ENCODE results near the gene DHRS4L2.
"Not testable (repeated sequence)": the region's sequence is repeated elsewhere in the genome, so short reads cannot be mapped to it uniquely, and the experiment has no call there.

Gene DHRS4L2

GRCh38 chr14:24042746-24043145, 54.0 kb downstream of the DHRS4L2 start:
- no peaks in the 10 kb centered on the region for H3K27me3 ChIP-seq (ENCODE audit: insufficient read depth, low read length)
- no CpG with 5 or more reads among the region's 5 CpGs for WGBS (ENCODE audit: extremely low coverage, insufficient coverage, insufficient read length)
- H2AFZ ChIP-seq (ENCODE audit: insufficient read depth, low read length, poor library complexity), result no peak overlapping the region
- H3K4me1 ChIP-seq (ENCODE audit: control insufficient read depth in 1 of 2, insufficient read depth in 2 of 2, low read length in 2 of 2), result no peaks in the 10 kb centered on the region
- H3K4me2 ChIP-seq (ENCODE audit: low read length), result no peak overlapping the region
- H2BK5ac ChIP-seq (ENCODE audit: low read depth, low read length, poor library complexity), result no peak overlapping the region
- no peaks in the 10 kb centered on the region for H3K36me3 ChIP-seq (ENCODE audit: control insufficient read depth in 1 of 2, insufficient read depth in 2 of 2, low read length in 2 of 2)
- no peaks in the 10 kb centered on the region for H3K79me1 ChIP-seq (ENCODE audit: low read length)
- H2BK120ac ChIP-seq (ENCODE audit: insufficient read depth, low read length, poor library complexity), result no peak overlapping the region
- H4K8ac ChIP-seq (ENCODE audit: low read depth, low read length), result no peak overlapping the region
- no peak overlapping the region for H3K18ac ChIP-seq (ENCODE audit: low read length)
- no peak overlapping the region for H3K23ac ChIP-seq (ENCODE audit: low read length)
- H3K4ac ChIP-seq (ENCODE audit: low read depth, low read length), result no peak overlapping the region
- no peak overlapping the region for H4K91ac ChIP-seq (ENCODE audit: low read depth, low read length)
- no peak overlapping the region for H3K4me3 ChIP-seq (ENCODE audit: low read depth, low read length)
- H3K27ac ChIP-seq (ENCODE audit: low read depth, low read length), result no peak overlapping the region
- no peaks in the 10 kb centered on the region for H3K79me2 ChIP-seq (ENCODE audit: control insufficient read depth, insufficient read depth, low read length, poor library complexity)
- H4K12ac ChIP-seq (ENCODE audit: low read depth, low read length), result no peak overlapping the region
- DNase-seq, result no peak
- no peaks in the 10 kb centered on the region for H3K9me3 ChIP-seq (ENCODE audit: insufficient read depth, low read depth, low read length)
- no peak overlapping the region for H3K14ac ChIP-seq (ENCODE audit: low read length)
- H2BK12ac ChIP-seq (ENCODE audit: low read length), result no peak overlapping the region
- no peak overlapping the region for H2AK5ac ChIP-seq (ENCODE audit: low read length)
- no peak overlapping the region for H3K9ac ChIP-seq (ENCODE audit: low read length)

DNA sequence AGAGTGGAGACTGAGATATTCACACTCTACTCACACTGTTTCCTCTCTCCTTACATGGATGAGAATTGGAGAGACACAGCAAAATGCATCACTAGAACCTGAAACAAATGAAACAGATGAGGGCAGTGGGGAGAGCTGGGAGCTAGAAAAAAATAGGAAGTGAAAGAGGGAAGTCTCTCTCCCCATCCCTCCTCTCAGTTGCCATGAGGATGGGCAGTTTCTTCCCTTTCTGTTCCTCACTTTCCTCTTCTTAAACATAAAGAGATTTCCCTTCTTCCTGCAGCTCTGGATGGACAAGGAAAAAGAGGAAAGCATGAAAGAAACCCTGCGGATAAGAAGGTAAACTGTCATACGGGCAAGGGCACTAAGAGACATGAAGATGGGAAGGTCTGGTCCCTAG, 60.3 kb downstream of the DHRS4L2 start:
- H3K4ac ChIP-seq (ENCODE audit: low read depth, low read length), result not testable (repeated sequence)

GRCh38 chr14:24050753-24051152, 62.0 kb downstream of the DHRS4L2 start:
- not testable (repeated sequence) for H3K4me3 ChIP-seq (ENCODE audit: low read depth, low read length); H3K14ac ChIP-seq (ENCODE audit: low read length); H3K9me3 ChIP-seq (ENCODE audit: insufficient read depth, low read depth, low read length); H3K27me3 ChIP-seq (ENCODE audit: insufficient read depth, low read length); H3K18ac ChIP-seq (ENCODE audit: low read length); H2AFZ ChIP-seq (ENCODE audit: insufficient read depth, low read length, poor library complexity); H2AK5ac ChIP-seq (ENCODE audit: low read length); H3K4me2 ChIP-seq (ENCODE audit: low read length); H4K12ac ChIP-seq (ENCODE audit: low read depth, low read length); H3K79me1 ChIP-seq (ENCODE audit: low read length); H3K79me2 ChIP-seq (ENCODE audit: control insufficient read depth, insufficient read depth, low read length, poor library complexity); H4K8ac ChIP-seq (ENCODE audit: low read depth, low read length); H2BK5ac ChIP-seq (ENCODE audit: low read depth, low read length, poor library complexity); H3K4ac ChIP-seq (ENCODE audit: low read depth, low read length); H3K9ac ChIP-seq (ENCODE audit: low read length); H3K23ac ChIP-seq (ENCODE audit: low read length); H2BK12ac ChIP-seq (ENCODE audit: low read length); H3K4me1 ChIP-seq (ENCODE audit: control insufficient read depth in 1 of 2, insufficient read depth in 2 of 2, low read length in 2 of 2); H3K27ac ChIP-seq (ENCODE audit: low read depth, low read length); H4K91ac ChIP-seq (ENCODE audit: low read depth, low read length); H2BK120ac ChIP-seq (ENCODE audit: insufficient read depth, low read length, poor library complexity); H3K36me3 ChIP-seq (ENCODE audit: control insufficient read depth in 1 of 2, insufficient read depth in 2 of 2, low read length in 2 of 2); DNase-seq
- WGBS (ENCODE audit: extremely low coverage, insufficient coverage, insufficient read length), result no CpG with 5 or more reads among the region's 8 CpGs

More for the DNA sequence above, 60.3 kb downstream of the DHRS4L2 start:
- not testable (repeated sequence) for DNase-seq; H3K4me2 ChIP-seq (ENCODE audit: low read length); H3K9me3 ChIP-seq (ENCODE audit: insufficient read depth, low read depth, low read length); H3K27me3 ChIP-seq (ENCODE audit: insufficient read depth, low read length); H3K79me2 ChIP-seq (ENCODE audit: control insufficient read depth, insufficient read depth, low read length, poor library complexity); H3K36me3 ChIP-seq (ENCODE audit: control insufficient read depth in 1 of 2, insufficient read depth in 2 of 2, low read length in 2 of 2); H2BK12ac ChIP-seq (ENCODE audit: low read length); H3K4me1 ChIP-seq (ENCODE audit: control insufficient read depth in 1 of 2, insufficient read depth in 2 of 2, low read length in 2 of 2); H3K14ac ChIP-seq (ENCODE audit: low read length); H2AK5ac ChIP-seq (ENCODE audit: low read length); H2AFZ ChIP-seq (ENCODE audit: insufficient read depth, low read length, poor library complexity); H4K8ac ChIP-seq (ENCODE audit: low read depth, low read length); H3K27ac ChIP-seq (ENCODE audit: low read depth, low read length); H2BK120ac ChIP-seq (ENCODE audit: insufficient read depth, low read length, poor library complexity); H4K12ac ChIP-seq (ENCODE audit: low read depth, low read length); H2BK5ac ChIP-seq (ENCODE audit: low read depth, low read length, poor library complexity); H3K23ac ChIP-seq (ENCODE audit: low read length); H4K91ac ChIP-seq (ENCODE audit: low read depth, low read length); H3K4me3 ChIP-seq (ENCODE audit: low read depth, low read length); H3K18ac ChIP-seq (ENCODE audit: low read length); H3K79me1 ChIP-seq (ENCODE audit: low read length); H3K9ac ChIP-seq (ENCODE audit: low read length)
- no CpG with 5 or more reads among the region's 2 CpGs for WGBS (ENCODE audit: extremely low coverage, insufficient coverage, insufficient read length)

- peak overlapping the region; percentile 54 for H3K14ac ChIP-seq (ENCODE audit: low read length)
- peaks cover 5% of the 10 kb centered on the region for H3K79me1 ChIP-seq (ENCODE audit: low read length)
- H3K27ac ChIP-seq (ENCODE audit: low read depth, low read length), result no peak overlapping the region
- H2BK5ac ChIP-seq (ENCODE audit: low read depth, low read length, poor library complexity), result no peak overlapping the region
- H3K4me3 ChIP-seq (ENCODE audit: low read depth, low read length), result peak overlapping the region; percentile 69
- H2BK120ac ChIP-seq (ENCODE audit: insufficient read depth, low read length, poor library complexity), result peak overlapping the region; percentile 50
- peak overlapping the region; percentile 64 for H3K9ac ChIP-seq (ENCODE audit: low read length)
- no peak overlapping the region for H3K4ac ChIP-seq (ENCODE audit: low read depth, low read length)
- no peak overlapping the region for H3K23ac ChIP-seq (ENCODE audit: low read length)
- H3K36me3 ChIP-seq (ENCODE audit: control insufficient read depth in 1 of 2, insufficient read depth in 2 of 2, low read length in 2 of 2), result no peaks in the 10 kb centered on the region
- H3K4me1 ChIP-seq (ENCODE audit: control insufficient read depth in 1 of 2, insufficient read depth in 2 of 2, low read length in 2 of 2), result peaks cover 9 to 10% of the 10 kb centered on the region in 2 experiments
- peaks cover 2% of the 10 kb centered on the region for H3K9me3 ChIP-seq (ENCODE audit: insufficient read depth, low read depth, low read length)
- WGBS (ENCODE audit: extremely low coverage, insufficient coverage, insufficient read length), result no CpG with 5 or more reads among the region's 20 CpGs
- H4K8ac ChIP-seq (ENCODE audit: low read depth, low read length), result peak overlapping the region; percentile 83
- H4K91ac ChIP-seq (ENCODE audit: low read depth, low read length), result peak overlapping the region; percentile 22
- no peak overlapping the region for H3K18ac ChIP-seq (ENCODE audit: low read length)
- H3K79me2 ChIP-seq (ENCODE audit: control insufficient read depth, insufficient read depth, low read length, poor library complexity), result peaks cover 3% of the 10 kb centered on the region
- H3K4me2 ChIP-seq (ENCODE audit: low read length), result peak overlapping the region; percentile 96
- DNase-seq, result no peak
- H4K12ac ChIP-seq (ENCODE audit: low read depth, low read length), result peak overlapping the region; percentile 84
- H2AK5ac ChIP-seq (ENCODE audit: low read length), result no peak overlapping the region
- H3K27me3 ChIP-seq (ENCODE audit: insufficient read depth, low read length), result no peaks in the 10 kb centered on the region
- no peak overlapping the region for H2BK12ac ChIP-seq (ENCODE audit: low read length)
- peak overlapping the region; percentile 56 for H2AFZ ChIP-seq (ENCODE audit: insufficient read depth, low read length, poor library complexity)
Measured at GRCh38 chr14:24051176-24051788, 62.6 kb downstream of the DHRS4L2 start.
